A549 (cell line): ENCODE measurements around the gene SLC25A36. TPM values are rescaled to one million over a fixed set of nuclear protein-coding genes. Genes with fewer than 3 reads are reported as not detected.

Source experiments
- ATAC-seq, 2 experiments: fragments of 200-7000 bp in 1 of 2; fragments of >200 bp in 1 of 2; cut with Nextera tagmentation in 1 of 2; cut with Tn5 transposase in 1 of 2; 3 replicates each; pipeline versions ENCODE4 v1.8.0 to v1.9.1; 2018 to 2020; ENCODE audit warnings: mild to moderate bottlenecking in 1 of 2, moderate library complexity in 1 of 2
- CTCF ChIA-PET: fragments of 300-600 bp; sonication (Branson Sonifier 250); formaldehyde crosslinking; extraction: SDS; loops from one replicate; lab custom pipeline; 2021; ENCODE audit warnings: antibody characterized with exemption, inconsistent platforms; lab: Yijun Ruan, JAX
- POLR2A ChIA-PET: fragments of 350-600 bp; formaldehyde crosslinking; extraction: SDS; loops from one replicate; lab custom pipeline; 2021; ENCODE audit warnings: antibody characterized with exemption, inconsistent platforms; lab: Yijun Ruan, JAX
- DNase-seq, 2 experiments: peaks; one replicate each; pipeline versions ENCODE4 v3.0.0 to v3.0.0-alpha.2; 2011 to 2016; ENCODE audit warnings: low read depth in 1 of 2, low spot score in 1 of 2
- FAIRE-seq: peaks from 2 replicates; lab custom pipeline; 2011; peaks lifted over from hg19 to GRCh38; lab: Jason Lieb, UNC
- H3K27ac ChIP-seq, 2 experiments: fragments of >200 bp; sonication (Bioruptor Twin); formaldehyde crosslinking; 3 replicates each; pipeline ENCODE4 v1.5.1; 2016 to 2017
- H3K4me1 ChIP-seq: fragments of >200 bp; sonication (Bioruptor Twin); formaldehyde crosslinking; 3 replicates; pipeline ENCODE4 v1.6.1; 2016
- H3K4me2 ChIP-seq: fragments of >200 bp; sonication (Bioruptor Twin); formaldehyde crosslinking; 3 replicates; pipeline ENCODE4 v1.6.1; 2016
- H3K4me3 ChIP-seq: fragments of >200 bp; sonication (Bioruptor Twin); formaldehyde crosslinking; 3 replicates; pipeline ENCODE4 v1.5.1; 2016
- H3K9me3 ChIP-seq: fragments of >200 bp; sonication (Bioruptor Twin); formaldehyde crosslinking; 3 replicates; pipeline ENCODE4 v1.6.1; 2016
- BCL3 ChIP-seq: fragments of >200 bp; sonication (Bioruptor Twin); formaldehyde crosslinking; IDR thresholded peaks from 3 replicates; pipeline ENCODE4 v1.6.1; 2016
- CHD2 ChIP-seq: fragments of 150-350 bp; IDR thresholded peaks from 2 replicates; pipeline ENCODE4 v1.6.1; 2014; ENCODE audit warnings: low read length; ENCODE audit not compliant: partially characterized antibody
- CTCF ChIP-seq: fragments of >200 bp; sonication (Bioruptor Twin); formaldehyde crosslinking; IDR thresholded peaks from 3 replicates; pipeline ENCODE4 v1.5.1; 2016
- EHMT2 ChIP-seq: fragments of 200-600 bp; sonication (generic); IDR thresholded peaks from 2 replicates; pipeline ENCODE4 v1.6.1; 2016; ENCODE audit warnings: antibody characterized with exemption, low read depth, mild to moderate bottlenecking, moderate library complexity
- FOSL2 ChIP-seq, 2 experiments: fragments of 450-650 bp in 1 of 2; fragments of >200 bp in 1 of 2; sonication (Bioruptor Twin) in 1 of 2; formaldehyde crosslinking; IDR thresholded peaks; 2 replicates each; pipeline versions ENCODE4 v1.5.0 to v1.6.1; 2016 to 2020; ENCODE audit warnings: mild to moderate bottlenecking in 1 of 2, moderate library complexity in 1 of 2
- FOXS1 ChIP-seq: fragments of 250-450 bp; sonication (Bioruptor Pico); IDR thresholded peaks from 2 replicates; pipeline ENCODE4 v1.5.0; 2020; ENCODE audit warnings: mild to moderate bottlenecking, moderate library complexity
- HEYL ChIP-seq: fragments of 250-450 bp; sonication (Bioruptor Pico); IDR thresholded peaks from 2 replicates; pipeline ENCODE4 v1.8.0; 2021; ENCODE audit warnings: mild to moderate bottlenecking, moderate library complexity
- HOXA7 ChIP-seq: fragments of 250-450 bp; sonication (Bioruptor Pico); IDR thresholded peaks from 2 replicates; pipeline ENCODE4 v1.5.0; 2020; ENCODE audit warnings: mild to moderate bottlenecking, moderate library complexity
- JUN ChIP-seq, 2 experiments: fragments of >200 bp; sonication (Bioruptor Twin); formaldehyde crosslinking; IDR thresholded peaks; 2 replicates in 1 of 2; 3 replicates in 1 of 2; pipeline ENCODE4 v1.6.1; 2016 to 2017
- KDM5A ChIP-seq: fragments of 200-600 bp; sonication (generic); IDR thresholded peaks from 2 replicates; pipeline ENCODE4 v1.6.1; 2016; ENCODE audit warnings: antibody characterized with exemption, mild to moderate bottlenecking
- NR3C1 ChIP-seq: fragments of >200 bp; sonication (Bioruptor Twin); formaldehyde crosslinking; IDR thresholded peaks from 3 replicates; pipeline ENCODE4 v1.6.1; 2017
- PHF8 ChIP-seq: fragments of 200-600 bp; sonication (generic); IDR thresholded peaks from 2 replicates; pipeline ENCODE4 v1.6.1; 2016; ENCODE audit warnings: low read depth, mild to moderate bottlenecking, antibody characterized with exemption, moderate library complexity, borderline replicate concordance
- POLR2A ChIP-seq: IDR thresholded peaks from 2 replicates; pipeline ENCODE4 v1.6.1; 2012; ENCODE audit warnings: mild to moderate bottlenecking, low read length
- POLR2AphosphoS2 ChIP-seq: conservative IDR thresholded peaks from 2 replicates; pipeline ENCODE4 v1.6.1; 2012; ENCODE audit warnings: low read length, improper control_type of control experiment, inconsistent platforms
- RAD21 ChIP-seq, 2 experiments: fragments of >200 bp in 1 of 2; sonication (Bioruptor Twin) in 1 of 2; formaldehyde crosslinking in 1 of 2; IDR thresholded peaks in 1 of 2; conservative IDR thresholded peaks in 1 of 2; 2 replicates in 1 of 2; 3 replicates in 1 of 2; pipeline ENCODE4 v1.6.1; 2012 to 2018; ENCODE audit warnings: inconsistent platforms in 1 of 2
- RFX5 ChIP-seq: fragments of 450-650 bp; IDR thresholded peaks from 2 replicates; pipeline ENCODE4 v1.7.1; 2014; ENCODE audit warnings: antibody characterized with exemption, mild to moderate bottlenecking, moderate library complexity
- SMC3 ChIP-seq: fragments of >200 bp; sonication (Bioruptor Twin); formaldehyde crosslinking; IDR thresholded peaks from 3 replicates; pipeline ENCODE4 v1.6.1; 2018; ENCODE audit warnings: inconsistent platforms
- TFCP2L1 ChIP-seq: fragments of 250-450 bp; sonication (Bioruptor Pico); IDR thresholded peaks from 2 replicates; pipeline ENCODE4 v1.5.0; 2021; ENCODE audit warnings: mild to moderate bottlenecking
- ZSCAN20 ChIP-seq: fragments of 250-450 bp; sonication (Bioruptor Pico); IDR thresholded peaks from 2 replicates; pipeline ENCODE4 v1.8.0; 2022; ENCODE audit warnings: mild to moderate bottlenecking, moderate library complexity
- WGBS: methylation state at CpG from one replicate; pipeline ENCODE4 v1.1.6; 2017; ENCODE audit errors: missing lambda C conversion rate; 5-methylcytosine and 5-hydroxymethylcytosine counted together
- polyA plus RNA-seq, 4 experiments: library from polyadenylated mRNA; depleted of rRNA in 3 of 4; stranded (reverse); fragments of >200 nt; fragmentation: RNase III in 1 of 4; extraction: RNeasy Plus Mini Kit Qiagen cat#74134 plus additional on column Dnase treatment in 1 of 4; gene quantifications; 2 replicates in 3 of 4; 3 replicates in 1 of 4; pipeline ENCODE4 v1.2.3, GENCODE V29; 2011 to 2017

SLC25A36 gene
- polyA plus RNA-seq, 2 of the 4 experiments (the other 2 are of a cell fraction), result 18.2 to 75.0 TPM

- Histone ChIP-seq H3K4me3 (no peak overlapping the region), H3K4me2 (peak overlapping the region; percentile 57), H3K27ac (peak overlapping the region; percentile 34 to 41; a peak in 1 of 6 replicates), H3K4me1 (peaks cover 43% of the 10 kb centered on the region), H3K9me3 (no peaks in the 10 kb centered on the region)
- DNase-seq (no peak), FAIRE-seq (no peak), ATAC-seq (no peak)
- POLR2A ChIA-PET, result no interaction called here
- 81% methylated on average over 5 of the region's 5 CpGs for WGBS
- CTCF ChIA-PET, result interaction anchor here (0.6 kb wide), 1 partner anchor 95 kb away, joined by 3 read pairs; the partner anchor contains the start of gene SPSB4
- TF ChIP-seq KDM5A (no peak), PHF8 (no peak), BCL3 (no peak), POLR2AphosphoS2 (no peak), RFX5 (no peak), NR3C1 (no peak), HOXA7 (CRISPR knock-in tag) (no peak)
Observed at GRCh38 chr3:140956058-140956835, 14.6 kb downstream of the SLC25A36 start.

GRCh38 chr3:140972833-140973232 is 31.2 kb downstream of the SLC25A36 start:
- peak; percentile 49 for FAIRE-seq
- ATAC-seq, result peak; percentile 54 to 63; a peak in 3 of 6 replicates
- CTCF ChIA-PET, result interaction anchor here (0.9 to 1.1 kb wide), 2 partner anchors 40 to 74 kb away, joined by 4 to 6 read pairs; no protein-coding TSS in a partner anchor

GRCh38 chr3:140974900-140975299 is 33.3 kb downstream of the SLC25A36 start:
- POLR2A ChIA-PET, result no interaction called here
- no peak for ATAC-seq
- CTCF ChIA-PET, result interaction anchor here (1.0 to 1.2 kb wide), 2 partner anchors 29 to 76 kb away, joined by 3 read pairs; no protein-coding TSS in a partner anchor
- no peak overlapping the region for H3K27ac ChIP-seq
- no peaks in the 10 kb centered on the region for H3K9me3 ChIP-seq
- no peak overlapping the region for H3K4me2 ChIP-seq
- no peak for DNase-seq
- H3K4me3 ChIP-seq, result no peak overlapping the region
- H3K4me1 ChIP-seq, result no peaks in the 10 kb centered on the region
- TF ChIP-seq TFCP2L1 (CRISPR knock-in tag) (no peak), FOXS1 (no peak), EHMT2 (no peak), POLR2A (no peak), JUN (IDR thresholded peaks at IDR 0.05) (no peak), FOSL2 (IDR thresholded peaks at IDR 0.05) (no peak), FOSL2 (CRISPR knock-in tag; IDR thresholded peaks at IDR 0.05) (no peak), HEYL (CRISPR knock-in tag) (no peak)
- FAIRE-seq, result no peak

More at GRCh38 chr3:140972833-140973232, 31.2 kb downstream of the SLC25A36 start:
- no peak overlapping the region for H3K27ac ChIP-seq
- POLR2A ChIA-PET, result no interaction called here
- TF ChIP-seq CTCF (peak; percentile 47), ZSCAN20 (CRISPR knock-in tag) (no peak), SMC3 (peak; percentile 32; the same call in 1 of the 3 replicates), RAD21 (conservative IDR thresholded peaks at IDR 0.05 in 1 of 2, IDR thresholded peaks at IDR 0.05 in 1 of 2) (peak; percentile 24 to 39; a peak in 3 of 5 replicates), CHD2 (no peak)
- H3K4me2 ChIP-seq, result no peak overlapping the region
- DNase-seq, result peak in 1 of 2 experiments; percentile 19
- H3K9me3 ChIP-seq, result no peaks in the 10 kb centered on the region
- H3K4me1 ChIP-seq, result no peaks in the 10 kb centered on the region
- H3K4me3 ChIP-seq, result no peak overlapping the region
